Activated CD8-positive, alpha-beta T cell treated with anti-CD3 and anti-CD28 coated beads, Interleukin-2, amount 10 ng/mL, durations not matched to agents 7 days and 5 days (primary cell): ENCODE results near the gene MYO1F. TPM values are rescaled to one million over a fixed set of nuclear protein-coding genes. Genes with fewer than 3 reads are reported as not detected.

Source experiments
- ATAC-seq: fragments of 150-1000 bp; cut with Tn5 transposase; one replicate; pipeline ENCODE4 v1.10.0; 2021; ENCODE audit warnings: moderate library complexity
- CTCF ChIA-PET: fragments of 350-600 bp; sonication (Branson Sonifier 250); formaldehyde crosslinking; loops from one replicate; lab custom pipeline; 2021; ENCODE audit warnings: antibody characterized with exemption; lab: Charles Lee
- POLR2A ChIA-PET: fragments of 350-600 bp; sonication (Branson Sonifier 250); formaldehyde crosslinking; loops from one replicate; lab custom pipeline; 2021; ENCODE audit warnings: antibody characterized with exemption; lab: Charles Lee
- DNase-seq: peaks from one replicate; pipeline ENCODE4 v3.0.0-alpha.2; 2020
- H3K27ac Mint-ChIP-seq: one replicate; pipeline ENCODE4 v1.8.0; 2021; ENCODE audit warnings: mild to moderate bottlenecking, mixed read lengths
- H3K27me3 Mint-ChIP-seq: one replicate; pipeline ENCODE4 v1.8.0; 2021; ENCODE audit warnings: low read depth, mixed read lengths
- H3K36me3 Mint-ChIP-seq: one replicate; pipeline ENCODE4 v1.8.0; 2021; ENCODE audit warnings: low read depth, mixed read lengths
- H3K4me1 Mint-ChIP-seq: one replicate; pipeline ENCODE4 v1.8.0; 2021; ENCODE audit warnings: low read depth, mixed read lengths
- H3K4me3 Mint-ChIP-seq: one replicate; pipeline ENCODE4 v1.8.0; 2021; ENCODE audit warnings: mild to moderate bottlenecking, mixed read lengths
- H3K9me3 Mint-ChIP-seq: one replicate; pipeline ENCODE4 v1.8.0; 2022; ENCODE audit warnings: mixed read lengths; ENCODE audit not compliant: insufficient read depth
- total RNA-seq, 2 experiments: library from RNA; stranded (reverse); gene quantifications; one replicate each; pipeline ENCODE4 v1.2.3, GENCODE V29; 2021

MYO1F gene
- total RNA-seq, 2 experiments from 2014 or later = 254 to 266 TPM

DNA sequence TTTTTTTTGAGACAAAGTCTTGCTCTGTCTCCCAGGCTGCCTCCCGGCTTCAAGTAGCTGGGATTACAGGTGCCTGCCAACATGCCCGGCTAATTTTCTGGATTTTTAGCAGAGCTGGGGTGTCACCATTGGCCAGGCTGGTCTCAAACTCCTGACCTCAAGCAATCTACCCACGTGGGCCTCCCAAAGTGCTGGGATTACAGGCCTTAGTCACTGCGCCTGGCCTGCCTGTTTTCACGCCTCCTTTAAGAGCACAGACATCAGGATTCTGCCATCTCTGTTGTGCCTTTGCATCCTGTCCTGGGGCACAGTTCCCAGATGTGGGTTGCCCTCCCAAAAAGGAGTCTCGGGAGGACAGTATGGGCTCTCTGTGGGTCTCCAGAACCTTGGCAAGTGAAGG lies 72.3 kb downstream of the MYO1F start:
- peak overlapping the region; percentile 26 for H3K27ac Mint-ChIP-seq
- no peak for ATAC-seq
- peaks cover 3% of the 10 kb centered on the region for H3K36me3 Mint-ChIP-seq
- ChIA-PET CTCF (interaction anchor here (0.7 to 3.8 kb wide), 9 partner anchors 9 to 151 kb away, joined by 4 to 26 read pairs (median 5); partner anchors contain the start of genes MARCHF2 and ZNF414), POLR2A (interaction anchor here (1.4 kb wide), 1 partner anchor 9 kb away, joined by 18 read pairs; the partner anchor contains the start of gene ZNF414)
- no peak for DNase-seq
- H3K27me3 Mint-ChIP-seq = no peaks in the 10 kb centered on the region
- no peaks in the 10 kb centered on the region for H3K9me3 Mint-ChIP-seq
- peak overlapping the region; percentile 52 for H3K4me3 Mint-ChIP-seq
- peaks cover 48% of the 10 kb centered on the region for H3K4me1 Mint-ChIP-seq

DNA sequence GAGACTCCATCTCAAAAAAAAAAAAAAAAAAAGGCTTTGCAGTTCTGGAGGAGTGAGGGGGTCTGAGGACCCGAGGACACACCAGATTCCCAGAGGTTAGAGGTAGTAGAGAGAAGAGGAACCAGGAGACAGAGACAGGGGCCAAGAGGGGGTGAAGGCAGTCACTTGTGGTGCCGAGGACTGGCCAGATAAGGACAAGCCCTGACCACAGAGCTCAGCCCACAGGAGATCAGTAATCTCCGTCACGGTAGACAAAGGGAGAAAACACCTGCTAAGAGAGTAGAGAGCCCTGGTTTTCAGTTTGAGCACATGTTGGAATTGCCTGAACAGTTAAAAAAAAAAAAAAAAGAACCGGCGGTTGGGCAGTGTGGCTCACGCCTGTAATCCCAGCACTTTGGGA lies 73.1 kb downstream of the MYO1F start:
- CTCF ChIA-PET = interaction anchor here (3.2 to 3.8 kb wide), 2 partner anchors 9 to 17 kb away, joined by 16 to 26 read pairs; no protein-coding TSS in a partner anchor
- Mint-ChIP-seq H3K4me3 (no peak overlapping the region), H3K27me3 (no peaks in the 10 kb centered on the region)

DNA sequence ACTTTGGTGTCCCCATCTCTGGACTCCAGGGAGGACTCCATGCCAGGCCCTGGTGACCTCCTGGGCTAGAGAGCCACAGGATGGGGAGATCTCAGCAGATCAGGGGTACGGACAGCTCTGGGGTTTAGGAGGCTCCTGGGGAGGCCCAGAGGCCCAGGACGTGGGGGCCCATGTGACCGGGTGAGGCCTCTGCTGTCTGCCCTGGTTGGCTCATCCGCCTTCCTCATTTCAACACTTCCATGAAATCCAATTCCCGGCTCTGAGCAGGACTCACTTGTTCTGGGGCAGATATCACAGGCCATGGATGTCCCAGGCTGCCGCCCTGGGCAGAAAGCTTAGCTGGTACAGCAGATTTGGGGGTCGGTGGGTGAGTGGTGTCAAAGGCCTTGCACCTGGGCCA lies 73.7 kb downstream of the MYO1F start:
- Mint-ChIP-seq H3K9me3 (no peaks in the 10 kb centered on the region), H3K4me1 (peaks cover 50% of the 10 kb centered on the region), H3K36me3 (peaks cover 3% of the 10 kb centered on the region), H3K27ac (no peak overlapping the region), H3K27me3 (no peaks in the 10 kb centered on the region), H3K4me3 (no peak overlapping the region)
- ChIA-PET POLR2A (interaction anchor here (2.1 kb wide), 1 partner anchor 10 kb away, joined by 12 read pairs; the partner anchor contains the start of gene ZNF414), CTCF (interaction anchor here (1.3 to 1.6 kb wide), 2 partner anchors 16 to 150 kb away, joined by 3 to 4 read pairs; no protein-coding TSS in a partner anchor)
- DNase-seq (no peak), ATAC-seq (no peak)

More for the DNA sequence above, 73.1 kb downstream of the MYO1F start:
- Mint-ChIP-seq H3K36me3 (peaks cover 3% of the 10 kb centered on the region), H3K9me3 (no peaks in the 10 kb centered on the region), H3K4me1 (peaks cover 50% of the 10 kb centered on the region), H3K27ac (peak overlapping the region; percentile 14)
- DNase-seq (no peak), ATAC-seq (no peak)
- POLR2A ChIA-PET = interaction anchor here (2.1 kb wide), 1 partner anchor 10 kb away, joined by 12 read pairs; the partner anchor contains the start of gene ZNF414

DNA sequence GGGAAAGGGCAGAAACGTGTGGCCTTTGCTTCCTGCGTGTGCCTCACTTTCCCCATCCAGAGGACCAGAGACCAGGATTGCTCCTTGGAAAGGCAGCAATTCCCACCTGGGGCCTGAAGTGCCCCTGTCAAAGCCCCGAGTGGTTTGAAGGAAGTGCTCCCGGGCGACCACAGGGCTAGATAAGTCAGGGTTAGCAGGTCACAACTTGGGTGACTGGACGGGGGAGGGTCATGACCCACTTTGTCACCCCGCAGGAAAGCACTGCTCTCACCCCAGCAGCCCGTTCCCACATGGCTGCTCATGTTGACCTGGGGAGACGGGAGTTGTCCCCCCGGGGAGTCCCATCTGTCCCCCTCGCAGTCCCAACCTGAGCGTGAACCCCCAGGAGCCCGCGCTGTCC lies 75.3 kb downstream of the MYO1F start:
- POLR2A ChIA-PET = no interaction called here
- Mint-ChIP-seq H3K4me3 (no peak overlapping the region), H3K4me1 (peaks cover 50% of the 10 kb centered on the region), H3K27me3 (no peaks in the 10 kb centered on the region), H3K9me3 (no peaks in the 10 kb centered on the region), H3K27ac (no peak overlapping the region), H3K36me3 (no peaks in the 10 kb centered on the region)
- no peak for ATAC-seq
- no peak for DNase-seq
- CTCF ChIA-PET = no interaction called here

DNA sequence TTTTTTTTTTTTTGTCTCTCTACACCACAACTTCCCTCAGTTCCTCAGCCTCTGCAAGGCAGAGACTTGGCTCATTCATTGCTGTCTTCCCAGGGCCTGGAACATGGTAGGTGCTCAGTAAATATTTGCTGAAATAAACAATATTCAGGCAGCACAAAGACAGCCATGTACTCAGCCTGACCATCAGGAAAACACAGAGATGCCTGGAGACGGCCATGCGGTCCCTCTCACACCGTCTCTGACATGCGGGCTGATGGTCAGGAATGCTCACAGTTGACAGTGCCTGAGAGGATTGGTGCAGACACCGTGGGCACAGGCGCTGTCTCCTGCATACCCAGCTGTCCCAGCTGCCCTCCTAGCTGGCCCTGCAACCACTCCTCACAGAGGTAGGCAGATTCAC lies 75.7 kb downstream of the MYO1F start:
- POLR2A ChIA-PET = no interaction called here
- DNase-seq (no peak), ATAC-seq (no peak)
- Mint-ChIP-seq H3K27me3 (no peaks in the 10 kb centered on the region), H3K9me3 (no peaks in the 10 kb centered on the region), H3K36me3 (no peaks in the 10 kb centered on the region), H3K4me1 (peaks cover 47% of the 10 kb centered on the region), H3K4me3 (no peak overlapping the region), H3K27ac (no peak overlapping the region)
- CTCF ChIA-PET = interaction anchor here (0.9 kb wide), 1 partner anchor 15 kb away, joined by 3 read pairs; no protein-coding TSS in a partner anchor

DNA sequence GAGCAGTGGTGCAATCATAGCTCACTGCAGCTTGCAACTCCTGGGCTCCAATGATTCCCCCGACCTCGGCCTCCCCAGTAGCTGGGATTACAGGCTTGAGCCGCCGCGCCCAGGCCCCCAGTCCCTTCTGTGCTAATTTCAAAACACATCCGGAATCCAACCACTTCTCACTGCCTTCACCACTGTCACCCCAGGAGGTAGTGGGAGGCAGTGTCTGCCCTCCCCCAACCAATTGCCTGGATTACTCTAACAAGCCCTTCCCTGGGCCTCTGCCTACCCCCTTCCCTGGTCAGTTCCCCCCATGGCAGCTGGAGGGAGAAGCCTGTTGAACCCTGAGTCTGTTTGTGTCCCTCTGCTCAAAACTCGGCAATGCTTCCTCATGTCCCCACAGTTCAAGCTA lies 77.1 kb downstream of the MYO1F start:
- Mint-ChIP-seq H3K27ac (peak overlapping the region; percentile 71), H3K4me3 (no peak overlapping the region), H3K27me3 (no peaks in the 10 kb centered on the region), H3K4me1 (peaks cover 47% of the 10 kb centered on the region), H3K36me3 (no peaks in the 10 kb centered on the region), H3K9me3 (no peaks in the 10 kb centered on the region)
- DNase-seq = no peak
- ChIA-PET POLR2A (interaction anchor here (1.9 kb wide), 1 partner anchor 13 kb away, joined by 7 read pairs; the partner anchor contains the start of gene ZNF414), CTCF (no interaction called here)
- ATAC-seq = no peak

DNA sequence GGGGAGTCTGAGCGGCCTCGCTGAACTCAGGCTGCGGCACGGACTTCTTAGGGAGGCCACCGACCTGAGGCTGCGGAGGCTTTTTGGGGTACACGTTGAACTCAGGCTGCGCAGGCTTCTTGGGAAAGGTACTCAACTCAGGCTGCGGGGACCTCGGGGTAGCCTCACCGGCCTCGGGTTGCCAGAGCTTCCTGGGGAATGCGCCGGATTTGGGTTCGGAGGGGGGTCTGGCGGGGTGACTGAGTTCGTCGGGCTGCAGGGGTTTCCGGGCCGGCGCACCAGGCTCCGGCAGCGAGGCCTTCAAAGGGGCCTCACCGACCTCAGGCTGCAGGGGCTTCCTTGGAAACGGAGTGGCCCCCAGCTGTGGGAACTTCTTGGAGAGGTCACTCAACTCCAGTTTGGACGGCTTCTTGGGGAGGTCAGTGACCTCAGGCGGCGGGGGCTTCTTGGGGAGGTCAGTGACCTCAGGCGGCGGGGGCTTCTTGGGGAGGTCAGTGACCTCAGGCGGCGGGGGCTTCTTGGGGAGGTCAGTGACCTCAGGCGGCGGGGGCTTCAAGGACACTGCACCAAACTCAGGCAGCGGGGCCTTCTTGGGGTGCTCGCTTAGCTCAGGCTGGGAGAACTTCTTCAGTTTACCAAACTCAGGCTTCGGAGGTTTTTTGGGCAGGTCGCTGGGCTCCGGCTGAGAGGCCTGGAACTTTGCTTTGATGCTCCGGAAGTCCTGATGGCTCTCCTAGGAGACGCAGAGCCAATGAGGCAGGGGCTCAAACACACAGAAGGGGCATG lies 78.0 kb downstream of the MYO1F start:
- no peaks in the 10 kb centered on the region for H3K36me3 Mint-ChIP-seq
- no peak overlapping the region for H3K27ac Mint-ChIP-seq
- no peak for DNase-seq
- no peak for ATAC-seq
- H3K27me3 Mint-ChIP-seq = no peaks in the 10 kb centered on the region
- ChIA-PET CTCF (interaction anchor here (1.7 kb wide), 1 partner anchor 82 kb away, joined by 3 read pairs; no protein-coding TSS in a partner anchor), POLR2A (interaction anchor here (0.7 to 1.9 kb wide), 2 partner anchors 14 to 74 kb away, joined by 3 to 7 read pairs; partner anchors contain the start of gene ZNF414)
- no peak overlapping the region for H3K4me3 Mint-ChIP-seq
- H3K9me3 Mint-ChIP-seq = no peaks in the 10 kb centered on the region
- peaks cover 52% of the 10 kb centered on the region for H3K4me1 Mint-ChIP-seq

DNA sequence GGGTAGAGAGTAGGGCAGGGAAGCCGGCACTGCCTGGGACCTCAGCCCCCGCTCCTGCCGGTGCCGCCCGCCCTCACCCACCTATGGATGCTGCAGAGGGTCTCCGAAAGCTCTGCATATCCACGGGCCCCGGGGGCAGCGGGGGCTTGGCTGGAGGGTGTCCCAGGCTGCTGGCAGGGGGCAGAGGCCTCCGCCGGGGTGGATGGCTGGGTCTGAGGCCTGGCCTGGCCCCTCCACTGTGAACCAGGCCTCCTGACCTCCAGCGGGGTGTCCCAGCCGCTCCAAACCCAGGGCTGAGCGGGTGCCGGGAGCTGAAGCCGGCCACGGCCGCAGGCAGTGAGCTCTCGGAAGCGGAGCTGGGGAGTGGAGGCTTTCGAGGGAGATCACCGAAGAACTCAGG lies 78.9 kb downstream of the MYO1F start:
- Mint-ChIP-seq H3K27me3 (no peaks in the 10 kb centered on the region), H3K9me3 (no peaks in the 10 kb centered on the region), H3K27ac (no peak overlapping the region), H3K4me3 (no peak overlapping the region), H3K36me3 (no peaks in the 10 kb centered on the region), H3K4me1 (peaks cover 54% of the 10 kb centered on the region)
- DNase-seq (no peak), ATAC-seq (no peak)
- ChIA-PET POLR2A (interaction anchor here (0.7 kb wide), 1 partner anchor 73 kb away, joined by 3 read pairs; no protein-coding TSS in a partner anchor), CTCF (interaction anchor here (1.7 kb wide), 1 partner anchor 82 kb away, joined by 3 read pairs; no protein-coding TSS in a partner anchor)

DNA sequence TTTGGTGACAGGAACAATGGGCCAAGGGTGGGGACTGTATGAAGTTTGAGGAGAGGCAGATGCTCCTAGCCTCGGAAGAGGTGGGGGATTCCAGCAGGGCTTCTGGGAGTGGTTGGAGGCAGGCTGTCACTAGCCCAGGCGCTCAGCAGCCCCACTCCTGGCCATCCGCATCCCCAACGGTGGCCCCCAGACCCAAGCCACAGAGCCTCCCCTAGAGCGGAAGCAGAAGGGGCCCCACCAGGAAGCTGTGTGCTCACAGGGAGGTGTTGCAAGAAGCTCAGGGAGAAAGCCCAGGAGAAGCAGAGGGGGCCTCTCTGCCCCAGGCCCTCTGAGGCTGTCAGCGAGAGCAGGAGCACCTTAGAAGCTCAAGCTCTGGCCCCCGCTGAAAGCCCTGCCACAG lies 83.1 kb downstream of the MYO1F start:
- CTCF ChIA-PET = interaction anchor here (0.8 to 4.2 kb wide), 4 partner anchors 12 to 139 kb away, joined by 3 to 26 read pairs (median 14); partner anchors contain the start of gene MYO1F
- no peaks in the 10 kb centered on the region for H3K27me3 Mint-ChIP-seq

DNA sequence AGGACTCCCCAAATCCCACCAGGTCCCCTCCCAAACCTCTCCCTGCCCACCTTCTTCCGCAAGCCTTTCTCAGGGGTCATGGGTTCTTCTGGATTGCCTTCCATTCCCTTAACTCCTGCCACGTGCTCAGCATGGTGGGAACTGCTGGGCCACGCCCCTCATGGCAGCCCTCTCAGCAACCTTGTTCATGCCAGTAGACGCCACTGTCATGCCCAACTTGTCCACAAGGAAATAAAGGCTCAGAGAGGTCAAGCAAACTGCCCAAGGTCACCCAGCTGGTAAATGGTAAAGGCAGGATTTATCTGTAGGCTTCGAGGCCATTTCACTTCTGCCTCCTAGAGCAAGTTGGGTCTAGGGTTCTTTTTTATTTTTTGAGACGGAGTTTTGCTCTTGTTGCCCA lies 85.7 kb downstream of the MYO1F start:
- Mint-ChIP-seq H3K4me3 (no peak overlapping the region), H3K27me3 (no peaks in the 10 kb centered on the region), H3K4me1 (peaks cover 57% of the 10 kb centered on the region), H3K9me3 (no peaks in the 10 kb centered on the region), H3K27ac (no peak overlapping the region), H3K36me3 (peaks cover 28% of the 10 kb centered on the region)
- POLR2A ChIA-PET = interaction anchor here (0.8 kb wide), 1 partner anchor 20 kb away, joined by 3 read pairs; no protein-coding TSS in a partner anchor
- no peak for ATAC-seq
- no peak for DNase-seq
- CTCF ChIA-PET = interaction anchor here (1.1 kb wide), 1 partner anchor 78 kb away, joined by 4 read pairs; the partner anchor contains the start of gene MARCHF2

More for the DNA sequence above, 83.1 kb downstream of the MYO1F start:
- Mint-ChIP-seq H3K27ac (peak overlapping the region; percentile 86), H3K4me1 (peaks cover 32% of the 10 kb centered on the region), H3K4me3 (no peak overlapping the region), H3K9me3 (no peaks in the 10 kb centered on the region), H3K36me3 (peaks cover 4% of the 10 kb centered on the region)
- ATAC-seq = peak; percentile 68
- POLR2A ChIA-PET = interaction anchor here (0.6 to 2.8 kb wide), 4 partner anchors 19 to 187 kb away, joined by 3 to 13 read pairs (median 4); partner anchors contain the start of gene ZNF414
- peak; percentile 46 for DNase-seq

DNA sequence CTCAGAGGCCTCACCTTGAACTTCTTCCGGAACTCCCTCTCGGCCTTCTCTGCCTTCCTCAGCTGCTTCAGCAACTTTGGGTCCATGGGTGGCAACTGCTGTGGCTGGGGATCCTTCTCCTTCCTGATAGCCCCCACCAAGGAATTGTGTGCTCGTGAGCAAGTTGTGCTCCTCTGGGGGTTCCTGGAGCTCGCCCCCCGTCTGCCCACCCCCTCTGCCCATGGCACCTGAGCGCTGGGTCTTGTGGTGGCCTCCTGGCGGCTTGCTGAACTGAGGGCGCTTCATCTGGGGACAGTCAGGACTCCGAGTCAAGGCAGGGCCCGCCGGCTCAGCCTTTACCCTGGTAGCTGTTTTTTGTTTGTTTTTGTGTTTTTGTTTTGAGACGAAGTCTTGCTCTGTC lies 86.4 kb downstream of the MYO1F start:
- H3K27ac Mint-ChIP-seq = peak overlapping the region; percentile 60
- no peak for ATAC-seq

More for the DNA sequence above, 86.4 kb downstream of the MYO1F start:
- H3K4me1 Mint-ChIP-seq = peaks cover 60% of the 10 kb centered on the region
- H3K27me3 Mint-ChIP-seq = no peaks in the 10 kb centered on the region
- no peak overlapping the region for H3K4me3 Mint-ChIP-seq
- POLR2A ChIA-PET = interaction anchor here (0.8 kb wide), 1 partner anchor 19 kb away, joined by 3 read pairs; no protein-coding TSS in a partner anchor
- CTCF ChIA-PET = no interaction called here
- H3K36me3 Mint-ChIP-seq = peaks cover 34% of the 10 kb centered on the region
- no peaks in the 10 kb centered on the region for H3K9me3 Mint-ChIP-seq
- no peak for DNase-seq
